ENCODE measurements around the gene DZANK1.
"Not testable (repeated sequence)": the region's sequence is repeated elsewhere in the genome, so short reads cannot be mapped to it uniquely, and the experiment has no call there.

The DZANK1 gene

DNA sequence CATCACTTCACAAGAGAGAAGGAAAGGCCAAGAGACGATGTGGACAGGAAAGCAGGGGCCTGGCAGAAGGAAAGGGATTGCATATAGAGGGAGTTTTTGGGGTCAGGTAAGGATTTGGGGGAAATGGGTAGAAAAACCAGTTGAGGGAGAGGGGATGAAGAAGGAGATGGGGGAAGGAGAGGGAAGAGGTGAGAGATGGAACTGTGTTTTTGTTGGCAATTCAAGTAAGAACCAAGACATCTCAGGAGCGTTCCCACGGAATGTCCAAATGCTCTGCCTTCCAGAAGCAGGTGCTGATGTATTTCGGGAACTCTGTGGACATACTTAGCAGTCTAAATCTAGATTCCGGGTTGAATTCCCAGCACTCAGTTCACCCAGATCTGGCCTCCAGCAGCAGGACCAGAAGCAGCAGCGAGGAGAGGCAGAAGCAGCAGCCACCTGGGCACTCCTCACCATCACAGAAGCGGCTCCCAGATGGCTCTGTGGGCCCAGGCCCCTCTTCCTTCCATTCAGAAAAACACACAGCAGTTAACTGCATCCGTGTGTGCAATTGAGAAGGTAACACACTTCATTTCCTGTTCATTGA, 88.8 kb downstream of the DZANK1 start:
- H3K4me1 ChIP-seq, result no peaks in the 10 kb centered on the region
- no peaks in the 10 kb centered on the region for H3K36me3 ChIP-seq (ENCODE audit: control insufficient read depth, insufficient read depth, low read length)
- H3K4me3 ChIP-seq (ENCODE audit: low read depth, low read length), result no peak overlapping the region
- H2AFZ ChIP-seq, result no peak overlapping the region
- H3K4me2 ChIP-seq (ENCODE audit: low read length), result no peak overlapping the region
- no peaks in the 10 kb centered on the region for H3K27me3 ChIP-seq (ENCODE audit: control insufficient read depth, insufficient read depth, low read length)
- no peak overlapping the region for H3K9ac ChIP-seq
- TF ChIP-seq, protein P1, sequence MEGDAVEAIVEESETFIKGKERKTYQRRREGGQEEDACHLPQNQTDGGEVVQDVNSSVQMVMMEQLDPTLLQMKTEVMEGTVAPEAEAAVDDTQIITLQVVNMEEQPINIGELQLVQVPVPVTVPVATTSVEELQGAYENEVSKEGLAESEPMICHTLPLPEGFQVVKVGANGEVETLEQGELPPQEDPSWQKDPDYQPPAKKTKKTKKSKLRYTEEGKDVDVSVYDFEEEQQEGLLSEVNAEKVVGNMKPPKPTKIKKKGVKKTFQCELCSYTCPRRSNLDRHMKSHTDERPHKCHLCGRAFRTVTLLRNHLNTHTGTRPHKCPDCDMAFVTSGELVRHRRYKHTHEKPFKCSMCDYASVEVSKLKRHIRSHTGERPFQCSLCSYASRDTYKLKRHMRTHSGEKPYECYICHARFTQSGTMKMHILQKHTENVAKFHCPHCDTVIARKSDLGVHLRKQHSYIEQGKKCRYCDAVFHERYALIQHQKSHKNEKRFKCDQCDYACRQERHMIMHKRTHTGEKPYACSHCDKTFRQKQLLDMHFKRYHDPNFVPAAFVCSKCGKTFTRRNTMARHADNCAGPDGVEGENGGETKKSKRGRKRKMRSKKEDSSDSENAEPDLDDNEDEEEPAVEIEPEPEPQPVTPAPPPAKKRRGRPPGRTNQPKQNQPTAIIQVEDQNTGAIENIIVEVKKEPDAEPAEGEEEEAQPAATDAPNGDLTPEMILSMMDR (IDR thresholded peaks at IDR 0.05), result no peak
- H3K79me2 ChIP-seq, result no peaks in the 10 kb centered on the region
- H3K27ac ChIP-seq, result no peak overlapping the region
- no peaks in the 10 kb centered on the region for H3K9me3 ChIP-seq (ENCODE audit: control insufficient read depth, low read length)

- not testable (repeated sequence) for H3K4me2 ChIP-seq (ENCODE audit: low read length); H3K27ac ChIP-seq; H3K27me3 ChIP-seq (ENCODE audit: control insufficient read depth, insufficient read depth, low read length); H3K9ac ChIP-seq; H3K36me3 ChIP-seq (ENCODE audit: control insufficient read depth, insufficient read depth, low read length); H3K4me3 ChIP-seq (ENCODE audit: low read depth, low read length); H3K4me1 ChIP-seq; H2AFZ ChIP-seq; H3K79me2 ChIP-seq; H3K9me3 ChIP-seq (ENCODE audit: control insufficient read depth, low read length)
These were observed 91.3 kb downstream of the DZANK1 start for GRCh38 chr20:18375551-18375950.

DNA sequence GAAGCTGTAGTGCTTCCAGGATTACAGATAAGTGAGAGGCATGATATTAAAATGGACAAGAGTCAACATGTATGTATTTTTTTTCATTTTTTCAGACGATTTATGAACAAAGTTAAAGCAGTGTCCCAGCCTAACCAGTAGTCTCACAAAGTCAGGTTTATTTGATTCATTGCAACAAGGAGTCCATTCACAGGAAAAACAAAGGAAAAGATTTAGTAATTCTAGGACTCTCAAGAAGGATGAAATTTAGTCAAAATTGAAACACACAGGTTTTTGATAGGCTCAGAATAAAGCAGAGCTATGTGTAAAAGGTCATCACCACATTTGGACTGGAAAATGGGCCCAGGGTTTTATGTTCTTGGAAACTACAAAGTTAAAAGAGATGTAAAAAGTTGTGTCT, 94.5 kb downstream of the DZANK1 start:
- TF ChIP-seq, protein P1 (IDR thresholded peaks at IDR 0.05), result no peak
- Histone ChIP-seq H3K36me3 (ENCODE audit: control insufficient read depth, insufficient read depth, low read length) (no peaks in the 10 kb centered on the region), H3K4me2 (ENCODE audit: low read length) (no peak overlapping the region), H3K27me3 (ENCODE audit: control insufficient read depth, insufficient read depth, low read length) (no peaks in the 10 kb centered on the region), H3K9me3 (ENCODE audit: control insufficient read depth, low read length) (peaks cover 3% of the 10 kb centered on the region), H3K27ac (no peak overlapping the region), H3K79me2 (no peaks in the 10 kb centered on the region), H3K9ac (no peak overlapping the region), H3K4me1 (no peaks in the 10 kb centered on the region), H2AFZ (no peak overlapping the region), H3K4me3 (ENCODE audit: low read depth, low read length) (no peak overlapping the region)

GRCh38 chr20:18364768-18365167, 102.1 kb downstream of the DZANK1 start:
- TF ChIP-seq, protein P1 (IDR thresholded peaks at IDR 0.05), result no peak
- no peak overlapping the region for H3K27ac ChIP-seq
- H3K9ac ChIP-seq, result no peak overlapping the region
- no peaks in the 10 kb centered on the region for H3K36me3 ChIP-seq (ENCODE audit: control insufficient read depth, insufficient read depth, low read length)
- H3K4me3 ChIP-seq (ENCODE audit: low read depth, low read length), result no peak overlapping the region
- H3K79me2 ChIP-seq, result no peaks in the 10 kb centered on the region
- no peaks in the 10 kb centered on the region for H3K4me1 ChIP-seq
- no peaks in the 10 kb centered on the region for H3K27me3 ChIP-seq (ENCODE audit: control insufficient read depth, insufficient read depth, low read length)
- H3K9me3 ChIP-seq (ENCODE audit: control insufficient read depth, low read length), result peaks cover 3% of the 10 kb centered on the region
- H2AFZ ChIP-seq, result no peak overlapping the region
- H3K4me2 ChIP-seq (ENCODE audit: low read length), result no peak overlapping the region

DNA sequence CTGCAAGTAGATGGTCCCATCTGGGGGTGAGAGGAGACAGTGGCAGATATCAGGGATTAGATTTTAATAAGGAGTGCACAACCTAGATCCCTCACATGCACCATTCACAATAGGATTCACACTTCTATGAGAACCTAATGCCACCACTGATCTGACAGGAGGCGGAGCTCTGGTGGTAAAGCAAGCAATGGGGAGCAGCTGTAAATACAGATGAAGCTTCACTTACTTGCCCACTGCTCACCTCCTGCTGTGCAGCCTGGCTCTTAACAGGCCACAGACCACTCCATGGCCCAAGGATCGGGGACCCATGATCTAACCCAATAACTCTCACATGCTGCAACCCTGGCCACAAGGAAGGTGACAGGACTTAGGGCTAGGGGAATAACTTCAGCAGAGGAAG, 103.1 kb downstream of the DZANK1 start:
- no peak overlapping the region for H2AFZ ChIP-seq
- H3K27me3 ChIP-seq (ENCODE audit: control insufficient read depth, insufficient read depth, low read length), result no peaks in the 10 kb centered on the region
- TF ChIP-seq, protein P1 (IDR thresholded peaks at IDR 0.05), result no peak
- no peak overlapping the region for H3K4me3 ChIP-seq (ENCODE audit: low read depth, low read length)
- no peak overlapping the region for H3K4me2 ChIP-seq (ENCODE audit: low read length)
- H3K9ac ChIP-seq, result no peak overlapping the region
- no peaks in the 10 kb centered on the region for H3K9me3 ChIP-seq (ENCODE audit: control insufficient read depth, low read length)
- no peak overlapping the region for H3K27ac ChIP-seq
- H3K36me3 ChIP-seq (ENCODE audit: control insufficient read depth, insufficient read depth, low read length), result no peaks in the 10 kb centered on the region
- H3K4me1 ChIP-seq, result no peaks in the 10 kb centered on the region
- no peaks in the 10 kb centered on the region for H3K79me2 ChIP-seq
